HCT116 (cell line): ENCODE results near the gene NFIA. TPM values are rescaled to one million over a fixed set of nuclear protein-coding genes. Genes with fewer than 3 reads are reported as not detected.

ENCODE experiments used
- ATAC-seq: fragments of 200-7000 bp; cut with Tn5 transposase; 2 replicates; pipeline ENCODE4 v1.9.1; 2020; ENCODE audit warnings: mild to moderate bottlenecking, moderate library complexity
- BruUV-seq: library from RNA; stranded (reverse); fragments of 400-500 nt; replicated peaks from 2 replicates; lab custom pipeline; 2021; lab: Mats Ljungman, UMichigan
- CTCF ChIA-PET: fragments of 300-600 bp; sonication (Branson Sonifier 250); formaldehyde crosslinking; loops from one replicate; lab custom pipeline; 2021; ENCODE audit warnings: antibody characterized with exemption; lab: Charles Lee
- POLR2A ChIA-PET: fragments of 300-600, 350-600 bp; sonication (Branson Sonifier 250); formaldehyde crosslinking; loops from one replicate; lab custom pipeline; 2021; ENCODE audit warnings: antibody characterized with exemption; lab: Charles Lee
- RAD21 ChIA-PET, 2 experiments: fragments of 300-600 bp; sonication (Branson Sonifier 250); formaldehyde crosslinking; loops; one replicate each; lab custom pipeline; 2023; ENCODE audit warnings: low total read pairs in 2 of 2; ENCODE audit not compliant: uncharacterized antibody in 2 of 2, unreplicated experiment in 2 of 2, low non-redundant PET in 1 of 2; lab: Charles Lee
- DNase-seq: peaks from one replicate; pipeline ENCODE4 v3.0.0-alpha.2; 2010; ENCODE audit warnings: low read depth, low spot score
- H2AFZ ChIP-seq: fragments of 200-600 bp; shearing (Covaris generic), sonication (generic); 2 replicates; pipeline ENCODE4 v1.6.1; 2017; ENCODE audit warnings: low read depth, mixed run types, mixed read lengths, antibody characterized with exemption, low read length; ENCODE audit not compliant: poor library complexity, severe bottlenecking
- H3K27ac ChIP-seq: 2 replicates; pipeline ENCODE4 v1.5.1; 2012; ENCODE audit warnings: low read depth, low read length
- H3K27me3 ChIP-seq: fragments of 200-600 bp; sonication (generic); 2 replicates; pipeline ENCODE4 v1.6.1; 2016; ENCODE audit warnings: mixed run types, low read length, mixed read lengths; ENCODE audit not compliant: insufficient read depth
- H3K36me3 ChIP-seq, 2 experiments: fragments of 200-500 bp in 1 of 2; fragments of 200-600 bp in 1 of 2; sonication (Bioruptor generic) in 1 of 2; sonication (generic) in 1 of 2; 2 replicates each; pipeline versions ENCODE4 v1.5.1 to v1.6.1; 2014 to 2016; ENCODE audit warnings: low read length in 2 of 2, inconsistent platforms in 1 of 2, mixed read lengths in 1 of 2, mixed run types in 1 of 2; ENCODE audit not compliant: insufficient read depth in 2 of 2, control insufficient read depth in 1 of 2
- H3K4me1 ChIP-seq, 2 experiments: fragments of 200-600 bp in 1 of 2; sonication (generic) in 1 of 2; 2 replicates each; pipeline versions ENCODE4 v1.5.1 to v1.6.1; 2012 to 2017; ENCODE audit warnings: low read length in 2 of 2, inconsistent platforms in 1 of 2, mild to moderate bottlenecking in 1 of 2, mixed read lengths in 1 of 2, mixed run types in 1 of 2, moderate library complexity in 1 of 2; ENCODE audit not compliant: insufficient read depth in 2 of 2, control insufficient read depth in 1 of 2
- H3K4me2 ChIP-seq: fragments of 200-600 bp; sonication (generic); 2 replicates; pipeline ENCODE4 v1.6.1; 2017; ENCODE audit warnings: mixed run types, low read length, mixed read lengths
- H3K4me3 ChIP-seq, 2 experiments: fragments of 200-600 bp in 1 of 2; sonication (generic) in 1 of 2; replicated peaks in 1 of 2; 2 replicates each; pipeline ENCODE4 v1.5.1; 2011 to 2016; ENCODE audit warnings: low read length in 2 of 2, control low read depth in 1 of 2, low read depth in 1 of 2, mild to moderate bottlenecking in 1 of 2, mixed read lengths in 1 of 2, mixed run types in 1 of 2
- H3K79me2 ChIP-seq: fragments of 200-600 bp; sonication (generic); 2 replicates; pipeline ENCODE4 v1.6.1; 2017; ENCODE audit warnings: mild to moderate bottlenecking, mixed run types, low read length, moderate library complexity, mixed read lengths; ENCODE audit not compliant: insufficient read depth
- H3K9ac ChIP-seq: fragments of 200-600 bp; sonication (generic); 2 replicates; pipeline ENCODE4 v1.6.1; 2016; ENCODE audit warnings: low read length, mixed read lengths
- H3K9me2 ChIP-seq: fragments of 200-600 bp; sonication (generic), shearing (Covaris generic); 2 replicates; pipeline ENCODE4 v1.6.1; 2017; ENCODE audit warnings: mixed run types, mild to moderate bottlenecking, moderate library complexity; ENCODE audit not compliant: insufficient read depth
- H3K9me3 ChIP-seq, 2 experiments: fragments of 200-500 bp in 1 of 2; fragments of 200-600 bp in 1 of 2; sonication (Bioruptor generic) in 1 of 2; sonication (generic) in 1 of 2; 2 replicates each; pipeline ENCODE4 v1.6.1; 2014 to 2017; ENCODE audit warnings: low read length in 2 of 2, mixed read lengths in 2 of 2, inconsistent platforms in 1 of 2, low read depth in 1 of 2, mild to moderate bottlenecking in 1 of 2, mixed run types in 1 of 2, moderate library complexity in 1 of 2; ENCODE audit not compliant: control insufficient read depth in 1 of 2, insufficient read depth in 1 of 2
- H4K20me1 ChIP-seq: fragments of 200-600 bp; sonication (generic), shearing (Covaris generic); 2 replicates; pipeline ENCODE4 v1.6.1; 2017; ENCODE audit warnings: mixed run types, mild to moderate bottlenecking, moderate library complexity; ENCODE audit not compliant: insufficient read depth
- CEBPB ChIP-seq: IDR thresholded peaks from 2 replicates; pipeline ENCODE4 v1.6.1; 2012; ENCODE audit warnings: low read depth
- EGR1 ChIP-seq: IDR thresholded peaks from 2 replicates; pipeline ENCODE4 v1.6.1; 2012; ENCODE audit warnings: low read depth
- POLR2A ChIP-seq: IDR thresholded peaks from 2 replicates; pipeline ENCODE4 v1.7.0; 2011; ENCODE audit warnings: borderline replicate concordance; ENCODE audit not compliant: insufficient read depth, insufficient read length; ENCODE audit errors: extremely low read depth
- RAD21 ChIP-seq: IDR thresholded peaks from 2 replicates; pipeline ENCODE4 v1.6.1; 2012; ENCODE audit warnings: low read depth, mild to moderate bottlenecking
- SIN3A ChIP-seq: IDR thresholded peaks from 2 replicates; pipeline ENCODE4 v1.6.1; 2012; ENCODE audit warnings: low read depth
- SRF ChIP-seq: IDR thresholded peaks from 2 replicates; pipeline ENCODE4 v1.6.1; 2012; ENCODE audit warnings: low read depth
- ZFX ChIP-seq: fragments of 450-650 bp; IDR thresholded peaks from 2 replicates; pipeline ENCODE4 v1.6.1; 2017
- intact Hi-C: fragments of 100-400 bp; cut with micrococcal nuclease; formaldehyde crosslinking; loops from 2 replicates; pipeline ENCODE4 v1.10.0; 2022
- total RNA-seq: library from RNA; stranded (reverse); gene quantifications from one replicate; pipeline ENCODE4 v1.2.1, GENCODE V29; 2021; ENCODE audit not compliant: unreplicated experiment
- TF ChIP-seq, protein P1 (sequence below): IDR thresholded peaks from 2 replicates; pipeline ENCODE4 v1.6.1; 2012
- TF ChIP-seq, protein P2 (sequence below), 3 experiments: fragments of 200-600 bp in 1 of 3; sonication (generic) in 1 of 3; IDR thresholded peaks in 2 of 3; conservative IDR thresholded peaks in 1 of 3; 2 replicates each; pipeline ENCODE4 v1.5.1; 2012 to 2017; ENCODE audit warnings: low read depth in 2 of 3, low read length in 2 of 3, antibody characterized with exemption in 1 of 3, borderline replicate concordance in 1 of 3, control low read depth in 1 of 3, mild to moderate bottlenecking in 1 of 3, mixed read lengths in 1 of 3, mixed run types in 1 of 3, moderate library complexity in 1 of 3; ENCODE audit not compliant: insufficient read depth in 1 of 3
- TF ChIP-seq, protein P3 (sequence below): IDR thresholded peaks from 2 replicates; pipeline ENCODE4 v1.6.1; 2011; ENCODE audit warnings: mild to moderate bottlenecking, low read length, moderate library complexity; ENCODE audit not compliant: insufficient replicate concordance; ENCODE audit errors: extremely low read depth

Gene NFIA
- total RNA-seq, 1 experiment from 2014 or later: 17.2 TPM

DNA sequence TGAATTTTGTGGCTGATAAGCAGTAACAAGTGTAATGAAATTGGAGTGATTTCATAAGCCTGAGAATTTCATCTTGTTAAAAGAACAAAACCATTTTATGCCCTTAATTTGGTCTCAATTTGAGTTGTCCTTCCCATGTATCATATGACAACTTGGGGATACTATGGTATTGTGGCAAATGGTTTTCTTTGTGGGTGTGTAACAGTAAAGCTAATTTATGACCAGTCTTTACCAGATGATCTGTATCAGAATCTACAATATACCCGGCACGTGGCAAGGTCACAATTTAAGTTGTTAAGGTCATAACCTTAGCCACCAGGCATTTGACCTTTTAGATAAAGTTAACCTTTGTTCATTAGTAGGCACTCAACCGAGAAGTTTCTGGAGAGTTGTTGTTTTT, 9.1 kb downstream of the NFIA start:
- no TSS peak for BruUV-seq
- DNase-seq: no peak
- intact Hi-C loops: no loop called here
- H3K27me3 ChIP-seq: no peaks in the 10 kb centered on the region
- no peaks in the 10 kb centered on the region for H3K4me1 ChIP-seq
- POLR2A ChIA-PET: no interaction called here
- TF ChIP-seq POLR2A (no peak), EGR1 (no peak), RAD21 (no peak), SRF (no peak), CEBPB (no peak), ZFX (no peak), SIN3A (no peak)
- TF ChIP-seq, protein P1, sequence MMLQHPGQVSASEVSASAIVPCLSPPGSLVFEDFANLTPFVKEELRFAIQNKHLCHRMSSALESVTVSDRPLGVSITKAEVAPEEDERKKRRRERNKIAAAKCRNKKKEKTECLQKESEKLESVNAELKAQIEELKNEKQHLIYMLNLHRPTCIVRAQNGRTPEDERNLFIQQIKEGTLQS: no peak
- TF ChIP-seq, protein P2, sequence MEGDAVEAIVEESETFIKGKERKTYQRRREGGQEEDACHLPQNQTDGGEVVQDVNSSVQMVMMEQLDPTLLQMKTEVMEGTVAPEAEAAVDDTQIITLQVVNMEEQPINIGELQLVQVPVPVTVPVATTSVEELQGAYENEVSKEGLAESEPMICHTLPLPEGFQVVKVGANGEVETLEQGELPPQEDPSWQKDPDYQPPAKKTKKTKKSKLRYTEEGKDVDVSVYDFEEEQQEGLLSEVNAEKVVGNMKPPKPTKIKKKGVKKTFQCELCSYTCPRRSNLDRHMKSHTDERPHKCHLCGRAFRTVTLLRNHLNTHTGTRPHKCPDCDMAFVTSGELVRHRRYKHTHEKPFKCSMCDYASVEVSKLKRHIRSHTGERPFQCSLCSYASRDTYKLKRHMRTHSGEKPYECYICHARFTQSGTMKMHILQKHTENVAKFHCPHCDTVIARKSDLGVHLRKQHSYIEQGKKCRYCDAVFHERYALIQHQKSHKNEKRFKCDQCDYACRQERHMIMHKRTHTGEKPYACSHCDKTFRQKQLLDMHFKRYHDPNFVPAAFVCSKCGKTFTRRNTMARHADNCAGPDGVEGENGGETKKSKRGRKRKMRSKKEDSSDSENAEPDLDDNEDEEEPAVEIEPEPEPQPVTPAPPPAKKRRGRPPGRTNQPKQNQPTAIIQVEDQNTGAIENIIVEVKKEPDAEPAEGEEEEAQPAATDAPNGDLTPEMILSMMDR (IDR thresholded peaks at IDR 0.05 in 2 of 3, conservative IDR thresholded peaks at IDR 0.05 in 1 of 3; ENCODE audit: borderline replicate concordance in 1 of 3, insufficient read depth in 1 of 3, low read depth in 2 of 3, low read length in 2 of 3): no peak
- TF ChIP-seq, protein P3, sequence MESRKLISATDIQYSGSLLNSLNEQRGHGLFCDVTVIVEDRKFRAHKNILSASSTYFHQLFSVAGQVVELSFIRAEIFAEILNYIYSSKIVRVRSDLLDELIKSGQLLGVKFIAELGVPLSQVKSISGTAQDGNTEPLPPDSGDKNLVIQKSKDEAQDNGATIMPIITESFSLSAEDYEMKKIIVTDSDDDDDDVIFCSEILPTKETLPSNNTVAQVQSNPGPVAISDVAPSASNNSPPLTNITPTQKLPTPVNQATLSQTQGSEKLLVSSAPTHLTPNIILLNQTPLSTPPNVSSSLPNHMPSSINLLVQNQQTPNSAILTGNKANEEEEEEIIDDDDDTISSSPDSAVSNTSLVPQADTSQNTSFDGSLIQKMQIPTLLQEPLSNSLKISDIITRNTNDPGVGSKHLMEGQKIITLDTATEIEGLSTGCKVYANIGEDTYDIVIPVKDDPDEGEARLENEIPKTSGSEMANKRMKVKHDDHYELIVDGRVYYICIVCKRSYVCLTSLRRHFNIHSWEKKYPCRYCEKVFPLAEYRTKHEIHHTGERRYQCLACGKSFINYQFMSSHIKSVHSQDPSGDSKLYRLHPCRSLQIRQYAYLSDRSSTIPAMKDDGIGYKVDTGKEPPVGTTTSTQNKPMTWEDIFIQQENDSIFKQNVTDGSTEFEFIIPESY: no peak
- TF ChIP-seq, all 23 proteins: peak for 0
- Histone ChIP-seq H3K9ac (no peak overlapping the region), H3K9me3 (no peaks in the 10 kb centered on the region), H4K20me1 (no peaks in the 10 kb centered on the region), H3K4me3 (no peak overlapping the region), H3K79me2 (peaks cover 53% of the 10 kb centered on the region), H3K9me2 (no peaks in the 10 kb centered on the region), H3K4me2 (no peak overlapping the region), H2AFZ (no peak overlapping the region), H3K36me3 (peaks cover 5 to 11% of the 10 kb centered on the region in 2 experiments; a peak in 1 of 4 replicates), H3K27ac (no peak overlapping the region)
- ATAC-seq: no peak
- ChIA-PET RAD21 (no interaction called here), CTCF (no interaction called here)
